IMR-90 (cell line): Measurements from ENCODE around the gene OR7A17. TPM values are rescaled to one million over a fixed set of nuclear protein-coding genes. Genes with fewer than 3 reads are reported as not detected.

ENCODE experiments used
- ATAC-seq: fragments of 200-7000 bp; cut with Tn5 transposase; 2 replicates; pipeline ENCODE4 v1.9.1; 2020; ENCODE audit warnings: low read depth, mild to moderate bottlenecking, moderate library complexity
- BruUV-seq: library from RNA; stranded (reverse); fragments of 400-500 nt; replicated peaks from 2 replicates; lab custom pipeline; 2021; lab: Mats Ljungman, UMichigan
- CTCF ChIA-PET: fragments of 300-600 bp; formaldehyde crosslinking; extraction: SDS; loops from one replicate; lab custom pipeline; 2021; ENCODE audit warnings: antibody characterized with exemption; lab: Yijun Ruan, JAX
- POLR2A ChIA-PET: fragments of 300-600 bp; sonication (Branson Sonifier 250); formaldehyde crosslinking; loops from one replicate; lab custom pipeline; 2022; ENCODE audit warnings: antibody characterized with exemption; ENCODE audit not compliant: unreplicated experiment; lab: Charles Lee
- DNase-seq: peaks from one replicate; pipeline ENCODE4 v3.0.0; 2013
- H2AFZ ChIP-seq: replicated peaks from 2 replicates; pipeline ENCODE3; 2013; ENCODE audit warnings: low read length, mild to moderate bottlenecking; ENCODE audit not compliant: poor library complexity
- H2AK5ac ChIP-seq: 2 replicates; pipeline ENCODE4 v1.6.1; 2013; ENCODE audit warnings: low read depth, low read length, inconsistent platforms
- H2AK9ac ChIP-seq: replicated peaks from 2 replicates; pipeline ENCODE3; 2013; ENCODE audit warnings: mild to moderate bottlenecking, low read depth, low read length, moderate library complexity; ENCODE audit not compliant: poor library complexity
- H2BK120ac ChIP-seq: 2 replicates; pipeline ENCODE4 v1.6.1; 2013; ENCODE audit warnings: low read depth, low read length, inconsistent platforms
- H2BK15ac ChIP-seq: 3 replicates; pipeline ENCODE4 v1.6.1; 2013; ENCODE audit warnings: low read depth, low read length, inconsistent platforms
- H2BK20ac ChIP-seq: 2 replicates; pipeline ENCODE4 v1.6.1; 2013; ENCODE audit warnings: low read depth, mild to moderate bottlenecking, inconsistent platforms, low read length, moderate library complexity
- H2BK5ac ChIP-seq: 2 replicates; pipeline ENCODE4 v1.6.1; 2013; ENCODE audit warnings: mild to moderate bottlenecking, low read depth, low read length, inconsistent platforms; ENCODE audit not compliant: poor library complexity, severe bottlenecking
- H3K14ac ChIP-seq: replicated peaks from 2 replicates; pipeline ENCODE4 v1.6.1; 2013; ENCODE audit warnings: low read depth, low read length, inconsistent platforms
- H3K18ac ChIP-seq: 2 replicates; pipeline ENCODE4 v1.6.1; 2013; ENCODE audit warnings: low read depth, low read length, control low read depth
- H3K23ac ChIP-seq: 2 replicates; pipeline ENCODE4 v1.6.1; 2013; ENCODE audit warnings: low read depth, low read length, inconsistent platforms
- H3K27ac ChIP-seq: 2 replicates; pipeline ENCODE4 v1.5.1; 2013; ENCODE audit warnings: mild to moderate bottlenecking, control low read depth, low read length; ENCODE audit not compliant: insufficient read depth
- H3K27me3 ChIP-seq: 2 replicates; pipeline ENCODE4 v1.6.1; 2013; ENCODE audit warnings: low read length; ENCODE audit not compliant: control insufficient read depth, insufficient read depth
- H3K36me3 ChIP-seq: 2 replicates; pipeline ENCODE4 v1.6.1; 2013; ENCODE audit warnings: low read length, mixed read lengths; ENCODE audit not compliant: control insufficient read depth, insufficient read depth
- H3K4ac ChIP-seq: 2 replicates; pipeline ENCODE4 v1.6.1; 2013; ENCODE audit warnings: low read depth, low read length, inconsistent platforms
- H3K4me1 ChIP-seq: 2 replicates; pipeline ENCODE4 v1.6.1; 2013; ENCODE audit warnings: low read length, mixed read lengths; ENCODE audit not compliant: control insufficient read depth, insufficient read depth
- H3K4me2 ChIP-seq: 2 replicates; pipeline ENCODE4 v1.6.1; 2013; ENCODE audit warnings: low read depth, mild to moderate bottlenecking, control low read depth, low read length, moderate library complexity
- H3K4me3 ChIP-seq: 2 replicates; pipeline ENCODE4 v1.5.1; 2013; ENCODE audit warnings: low read depth, mild to moderate bottlenecking, control low read depth, low read length, moderate library complexity; ENCODE audit not compliant: insufficient read depth
- H3K56ac ChIP-seq: 2 replicates; pipeline ENCODE4 v1.6.1; 2013; ENCODE audit warnings: low read length, inconsistent platforms; ENCODE audit not compliant: insufficient read depth; ENCODE audit errors: extremely low read depth
- H3K79me1 ChIP-seq, 2 experiments: 2 replicates each; pipeline ENCODE4 v1.6.1; 2013; ENCODE audit warnings: low read length in 2 of 2, inconsistent platforms in 1 of 2, low read depth in 1 of 2
- H3K9ac ChIP-seq: 2 replicates; pipeline ENCODE4 v1.6.1; 2013; ENCODE audit warnings: low read depth, low read length, control low read depth
- H3K9me1 ChIP-seq: 2 replicates; pipeline ENCODE4 v1.6.1; 2013; ENCODE audit warnings: low read length, inconsistent platforms; ENCODE audit not compliant: insufficient read depth
- H3K9me3 ChIP-seq: 2 replicates; pipeline ENCODE4 v1.6.1; 2013; ENCODE audit warnings: low read length; ENCODE audit not compliant: control insufficient read depth, insufficient read depth
- H4K20me1 ChIP-seq: 2 replicates; pipeline ENCODE4 v1.6.1; 2013; ENCODE audit warnings: low read length, inconsistent platforms; ENCODE audit not compliant: insufficient read depth
- H4K5ac ChIP-seq: 2 replicates; pipeline ENCODE4 v1.6.1; 2013; ENCODE audit warnings: mild to moderate bottlenecking, low read depth, low read length, control low read depth
- H4K8ac ChIP-seq, 2 experiments: 2 replicates each; pipeline ENCODE4 v1.6.1; 2013; ENCODE audit warnings: low read depth in 2 of 2, low read length in 2 of 2, control low read depth in 1 of 2, inconsistent platforms in 1 of 2
- H4K91ac ChIP-seq: 2 replicates; pipeline ENCODE4 v1.6.1; 2013; ENCODE audit warnings: low read depth, low read length, inconsistent platforms; ENCODE audit not compliant: insufficient read depth
- ELK1 ChIP-seq: fragments of 150-350 bp; IDR thresholded peaks from 2 replicates; pipeline ENCODE4 v1.6.1; 2016; ENCODE audit warnings: low read depth, mild to moderate bottlenecking, low read length, moderate library complexity, borderline replicate concordance
- MAFK ChIP-seq: IDR thresholded peaks from 2 replicates; pipeline ENCODE4 v1.6.1; 2012; ENCODE audit warnings: low read depth, low read length, improper control_type of control experiment
- MXI1 ChIP-seq: IDR thresholded peaks from 2 replicates; pipeline ENCODE4 v1.6.1; 2012; ENCODE audit warnings: low read depth, mild to moderate bottlenecking, low read length, moderate library complexity, borderline replicate concordance
- NFE2L2 ChIP-seq: fragments of 150-350 bp; IDR thresholded peaks from 2 replicates; pipeline ENCODE4 v1.6.1; 2016; ENCODE audit warnings: low read depth, mild to moderate bottlenecking, low read length
- POLR2A ChIP-seq: IDR thresholded peaks from 2 replicates; pipeline ENCODE4 v1.6.1; 2012; ENCODE audit warnings: mild to moderate bottlenecking, low read depth, low read length
- RAD21 ChIP-seq: IDR thresholded peaks from 2 replicates; pipeline ENCODE4 v1.6.1; 2012; ENCODE audit warnings: low read length, improper control_type of control experiment
- WGBS, 2 experiments: methylation state at CpG; one replicate each; pipeline versions ENCODE4 v1.1.5 to v1.1.7; 2013; ENCODE audit warnings: missing lambda C conversion rate in 2 of 2; ENCODE audit not compliant: insufficient read length in 1 of 2; ENCODE audit errors: extremely low coverage in 2 of 2; 5-methylcytosine and 5-hydroxymethylcytosine counted together
- dilution Hi-C: fragments of 300-500 bp; cut with HindIII; formaldehyde crosslinking; loops from one replicate; pipeline ENCODE4 v1.14.3; 2018; ENCODE audit warnings: low sequenced_read_pairs; ENCODE audit not compliant: unreplicated experiment
- in situ Hi-C: fragments of 300-500 bp; cut with MboI; formaldehyde crosslinking; loops from 3 replicates; pipeline ENCODE4 v1.14.3; 2019; ENCODE audit warnings: low sequenced_read_pairs, inconsistent platforms, mixed read lengths
- intact Hi-C: fragments of 100-400 bp; cut with micrococcal nuclease; formaldehyde crosslinking; loops from 2 replicates; pipeline ENCODE4 v1.10.0; 2022
- polyA plus RNA-seq, 3 experiments: library from polyadenylated mRNA; depleted of rRNA; stranded (reverse); fragments of >200 nt; gene quantifications; 2 replicates each; pipeline ENCODE4 v1.2.3, GENCODE V29; 2012; ENCODE audit warnings: low replicate concordance in 1 of 3
- total RNA-seq: library from RNA; depleted of rRNA; stranded (reverse); fragments of >200 nt; gene quantifications from 2 replicates; pipeline ENCODE4 v1.2.3, GENCODE V29; 2012

OR7A17 gene
- total and polyA plus RNA-seq, 2 of the 4 experiments (the other 2 are of a cell fraction), result not detected

DNA sequence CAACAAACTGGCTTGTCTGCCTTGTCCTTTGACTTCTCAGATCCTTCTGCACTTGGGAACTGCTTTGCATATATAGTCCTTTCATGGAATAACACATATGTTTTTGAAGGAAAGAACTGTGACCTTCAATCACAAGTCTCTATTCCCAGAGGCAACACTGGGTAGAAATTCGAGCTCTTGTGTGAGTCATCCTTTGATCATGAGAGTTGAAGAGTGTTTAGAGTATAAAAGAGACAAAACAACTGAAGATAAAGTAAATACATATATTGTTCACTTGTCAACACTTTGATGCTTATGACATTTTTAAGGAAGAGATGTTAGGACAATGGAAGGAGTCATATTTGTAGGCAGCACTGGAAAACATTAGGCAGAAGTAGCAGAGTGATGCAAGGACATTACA lies 45.7 kb downstream of the OR7A17 start:
- no peaks in the 10 kb centered on the region for H3K4me1 ChIP-seq
- no peak overlapping the region for H4K91ac ChIP-seq
- CTCF ChIA-PET, result no interaction called here
- H3K27me3 ChIP-seq, result no peaks in the 10 kb centered on the region
- no peak overlapping the region for H2AK5ac ChIP-seq
- no peak overlapping the region for H3K4me3 ChIP-seq
- H3K27ac ChIP-seq, result no peak overlapping the region
- no peak overlapping the region for H3K14ac ChIP-seq
- H3K36me3 ChIP-seq, result no peaks in the 10 kb centered on the region
- H2AK9ac ChIP-seq, result no peak overlapping the region
- no peak overlapping the region for H3K4me2 ChIP-seq
- H2AFZ ChIP-seq, result no peak overlapping the region
- H2BK120ac ChIP-seq, result no peak overlapping the region
- in situ Hi-C loops (no loop called here), intact Hi-C loops (no loop called here), dilution Hi-C loops (no loop called here)
- no peak overlapping the region for H3K56ac ChIP-seq
- no peaks in the 10 kb centered on the region for H3K9me1 ChIP-seq
- no peak overlapping the region for H3K18ac ChIP-seq
- no peak overlapping the region for H2BK20ac ChIP-seq
- H3K4ac ChIP-seq, result no peak overlapping the region
- no peak overlapping the region for H3K9ac ChIP-seq
- TF ChIP-seq ELK1, result no peak
- no peak for TF ChIP-seq MXI1
- no peak for TF ChIP-seq POLR2A
- no peak for TF ChIP-seq NFE2L2
- TF ChIP-seq RAD21, result no peak
- no peak for TF ChIP-seq MAFK
- H2BK15ac ChIP-seq, result no peak overlapping the region
- no TSS peak for BruUV-seq
- no peak overlapping the region for H4K5ac ChIP-seq
- no peak overlapping the region for H2BK5ac ChIP-seq
- DNase-seq, result no peak
- no peak for ATAC-seq
- peaks cover 3% of the 10 kb centered on the region; the same call in 1 of the 2 replicates for H3K9me3 ChIP-seq
- no peaks in the 10 kb centered on the region for H3K79me1 ChIP-seq
- no peak overlapping the region for H3K23ac ChIP-seq
- H4K8ac ChIP-seq, result no peak overlapping the region
- no CpG with 5 or more reads among the region's 1 CpG for WGBS, 2 experiments
- POLR2A ChIA-PET, result no interaction called here
- H4K20me1 ChIP-seq, result no peaks in the 10 kb centered on the region
